B cell (primary cell): ENCODE data around the gene CENPA. TPM values are rescaled to one million over a fixed set of nuclear protein-coding genes. Genes with fewer than 3 reads are reported as not detected.

Experiments
- ATAC-seq: fragments of 200-7000 bp; cut with Tn5 transposase; one replicate; pipeline ENCODE4 v1.10.0; 2021; ENCODE audit warnings: low read depth, mild to moderate bottlenecking, moderate number of reproducible peaks, moderate library complexity
- CTCF ChIA-PET: fragments of 350-600 bp; sonication (Branson Sonifier 250); formaldehyde crosslinking; loops from one replicate; lab custom pipeline; 2021; ENCODE audit warnings: antibody characterized with exemption, inconsistent platforms; lab: Charles Lee
- POLR2A ChIA-PET: fragments of 350-600 bp; sonication (Branson Sonifier 250); formaldehyde crosslinking; loops from one replicate; lab custom pipeline; 2021; ENCODE audit warnings: antibody characterized with exemption; lab: Charles Lee
- DNase-seq: peaks from one replicate; pipeline ENCODE4 v3.0.0; 2013
- H2AFZ ChIP-seq: 2 replicates; pipeline ENCODE4 v1.6.1; 2012; ENCODE audit warnings: mild to moderate bottlenecking, low read depth, low read length; ENCODE audit not compliant: insufficient read depth, poor library complexity, severe bottlenecking
- H3K27ac ChIP-seq, 2 donors: 1 replicate in 1 of 2; 2 replicates in 1 of 2; pipeline ENCODE4 v1.5.1; 2012 to 2013; ENCODE audit warnings: low read length in 2 of 2, mild to moderate bottlenecking in 2 of 2, moderate library complexity in 1 of 2
- H3K27me3 ChIP-seq, 4 experiments: fragments of 200-600 bp in 1 of 4; sonication (generic) in 1 of 4; replicated peaks in 1 of 4; 1 replicate in 2 of 4; 2 replicates in 2 of 4; pipeline versions ENCODE4 v1.6.1 to v1.7.0; 2013 to 2016; ENCODE audit warnings: low read length in 3 of 4, mild to moderate bottlenecking in 2 of 4, mixed read lengths in 1 of 4, moderate library complexity in 1 of 4; ENCODE audit not compliant: insufficient read depth in 4 of 4, control insufficient read depth in 3 of 4; ENCODE audit errors: control extremely low read depth in 1 of 4
- H3K36me3 ChIP-seq, 2 experiments: replicated peaks in 1 of 2; 1 replicate in 1 of 2; 2 replicates in 1 of 2; pipeline versions ENCODE4 v1.6.1 to v1.7.1; 2013; ENCODE audit warnings: low read length in 1 of 2; ENCODE audit not compliant: insufficient read depth in 2 of 2, control insufficient read depth in 1 of 2; ENCODE audit errors: control extremely low read depth in 1 of 2, extremely low read depth in 1 of 2
- H3K4me1 ChIP-seq, 2 donors: fragments of 200-600 bp in 1 of 2; sonication (generic) in 1 of 2; 1 replicate in 1 of 2; 2 replicates in 1 of 2; pipeline versions ENCODE4 v1.5.1 to v1.6.1; 2013 to 2017; ENCODE audit warnings: low read length in 2 of 2; ENCODE audit not compliant: control insufficient read depth in 2 of 2, insufficient read depth in 2 of 2
- H3K4me2 ChIP-seq: replicated peaks from 2 replicates; pipeline ENCODE3; 2012; ENCODE audit warnings: mild to moderate bottlenecking, low read depth, low read length; ENCODE audit not compliant: poor library complexity, severe bottlenecking
- H3K4me3 ChIP-seq, 5 experiments: fragments of 200-600 bp in 1 of 5; sonication (generic) in 1 of 5; 1 replicate in 3 of 5; 2 replicates in 2 of 5; pipeline versions ENCODE4 v1.5.1 to v1.7.0; 2011 to 2016; ENCODE audit warnings: low read length in 4 of 5, mild to moderate bottlenecking in 4 of 5, low read depth in 2 of 5, control low read depth in 1 of 5, moderate library complexity in 1 of 5; ENCODE audit not compliant: insufficient read depth in 1 of 5; ENCODE audit errors: control extremely low read depth in 1 of 5, extremely low read depth in 1 of 5
- H3K79me2 ChIP-seq: fragments of 200-600 bp; sonication (generic); one replicate; pipeline ENCODE4 v1.6.0; 2016; ENCODE audit warnings: low read length; ENCODE audit not compliant: control insufficient read depth, insufficient read depth
- H3K9ac ChIP-seq: fragments of 200-600 bp; sonication (generic); 2 replicates; pipeline ENCODE4 v1.6.1; 2017; ENCODE audit warnings: mild to moderate bottlenecking, low read length, moderate library complexity
- H3K9me3 ChIP-seq, 3 donors: one replicate each; pipeline versions ENCODE4 v1.6.1 to v1.7.1; 2013; ENCODE audit warnings: low read length in 2 of 3; ENCODE audit not compliant: control insufficient read depth in 2 of 3, insufficient read depth in 1 of 3; ENCODE audit errors: control extremely low read depth in 1 of 3
- H4K20me1 ChIP-seq: 2 replicates; pipeline ENCODE4 v1.6.0; 2012; ENCODE audit warnings: mild to moderate bottlenecking, low read length; ENCODE audit not compliant: insufficient read depth, control insufficient read depth, poor library complexity, severe bottlenecking
- H3K27ac Mint-ChIP-seq: one replicate; pipeline ENCODE4 v1.8.0; 2021; ENCODE audit warnings: mixed read lengths
- H3K27me3 Mint-ChIP-seq: one replicate; pipeline ENCODE4 v1.8.0; 2021; ENCODE audit warnings: mixed read lengths
- H3K4me1 Mint-ChIP-seq: one replicate; pipeline ENCODE4 v1.8.0; 2021; ENCODE audit warnings: mixed read lengths
- H3K4me3 Mint-ChIP-seq: one replicate; pipeline ENCODE4 v1.8.0; 2021; ENCODE audit warnings: mixed read lengths
- H3K9me3 Mint-ChIP-seq: one replicate; pipeline ENCODE4 v1.8.0; 2022; ENCODE audit warnings: mixed read lengths; ENCODE audit not compliant: insufficient read depth
- EZH2 ChIP-seq: IDR thresholded peaks from 2 replicates; pipeline ENCODE4 v1.6.1; 2012; ENCODE audit warnings: borderline replicate concordance, low read depth, mild to moderate bottlenecking, moderate library complexity, low read length; ENCODE audit not compliant: insufficient read depth, poor library complexity, severe bottlenecking
- WGBS: methylation state at CpG from one replicate; pipeline ENCODE4 v1.1.5; 2013; ENCODE audit warnings: missing lambda C conversion rate; ENCODE audit not compliant: insufficient coverage; 5-methylcytosine and 5-hydroxymethylcytosine counted together
- intact Hi-C: fragments of 100-400 bp; cut with micrococcal nuclease; formaldehyde crosslinking; loops from one replicate; pipeline ENCODE4 v1.10.0; 2022
- polyA plus RNA-seq: library from polyadenylated mRNA; depleted of rRNA; stranded (reverse); fragments of >200 nt; gene quantifications from 2 replicates; pipeline ENCODE4 v1.2.3, GENCODE V29; 2012
- total RNA-seq, 2 donors: library from RNA; stranded (reverse); fragments of 120-200 nt in 1 of 2; gene quantifications; 1 replicate in 1 of 2; 2 replicates in 1 of 2; pipeline versions ENCODE4 v1.2.3 to v1.2.4, GENCODE V29; 2013 to 2022
- TF ChIP-seq, protein P1 (sequence below): fragments of 200-600 bp; IDR thresholded peaks from one replicate; pipeline ENCODE4 v1.8.0; 2022; ENCODE audit warnings: antibody characterized with exemption, mild to moderate bottlenecking

CENPA gene
- total and polyA plus RNA-seq, 2 donors (not counting 1 experiment from before 2014, with no cell fraction given) = 0.10 TPM; not detected in 1

DNA sequence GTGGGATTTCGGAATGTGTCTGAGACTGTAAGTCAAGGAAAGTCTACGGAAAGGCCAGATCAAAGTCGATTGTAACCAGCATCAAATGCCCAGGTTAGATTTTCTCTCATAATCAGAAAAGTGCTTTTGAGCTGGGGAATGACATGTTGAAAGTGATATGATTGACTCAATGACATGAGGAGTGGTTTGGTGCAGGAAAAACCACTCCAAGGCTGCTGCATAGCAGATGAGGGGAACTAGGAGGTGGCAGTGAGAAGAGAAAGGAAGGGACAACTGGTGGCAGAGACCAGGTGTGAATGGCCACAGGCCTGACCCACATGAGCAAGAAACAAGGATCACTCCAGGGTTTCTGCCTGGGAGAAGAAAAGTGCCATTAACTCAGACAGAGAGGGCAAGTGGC lies 20.9 kb upstream of the CENPA start:
- peaks cover 14 to 25% of the 10 kb centered on the region in 2 donors for H3K4me1 ChIP-seq
- DNase-seq = no peak
- H3K4me3 ChIP-seq = peak overlapping the region; percentile 78 to 98 (median 89)
- Mint-ChIP-seq H3K27ac (peak overlapping the region; percentile 82), H3K4me1 (peaks cover 22% of the 10 kb centered on the region), H3K4me3 (peak overlapping the region; percentile 82), H3K9me3 (no peaks in the 10 kb centered on the region), H3K27me3 (no peaks in the 10 kb centered on the region)
- peak overlapping the region; percentile 96 for H2AFZ ChIP-seq
- H3K36me3 ChIP-seq = no peaks in the 10 kb centered on the region
- H3K79me2 ChIP-seq = peaks cover 37% of the 10 kb centered on the region
- no peaks in the 10 kb centered on the region for H3K9me3 ChIP-seq
- peak overlapping the region; percentile 92 for H3K4me2 ChIP-seq
- H4K20me1 ChIP-seq = peaks cover 9% of the 10 kb centered on the region
- H3K27ac ChIP-seq = peak overlapping the region; percentile 62 to 84
- H3K27me3 ChIP-seq = no peaks in the 10 kb centered on the region
- CTCF ChIA-PET = no interaction called here
- ATAC-seq = no peak
- H3K9ac ChIP-seq = peak overlapping the region; percentile 98
- 71% methylated on average over 2 of the region's 3 CpGs for WGBS
- POLR2A ChIA-PET = no interaction called here
- no peak for TF ChIP-seq EZH2
- TF ChIP-seq, protein P1, sequence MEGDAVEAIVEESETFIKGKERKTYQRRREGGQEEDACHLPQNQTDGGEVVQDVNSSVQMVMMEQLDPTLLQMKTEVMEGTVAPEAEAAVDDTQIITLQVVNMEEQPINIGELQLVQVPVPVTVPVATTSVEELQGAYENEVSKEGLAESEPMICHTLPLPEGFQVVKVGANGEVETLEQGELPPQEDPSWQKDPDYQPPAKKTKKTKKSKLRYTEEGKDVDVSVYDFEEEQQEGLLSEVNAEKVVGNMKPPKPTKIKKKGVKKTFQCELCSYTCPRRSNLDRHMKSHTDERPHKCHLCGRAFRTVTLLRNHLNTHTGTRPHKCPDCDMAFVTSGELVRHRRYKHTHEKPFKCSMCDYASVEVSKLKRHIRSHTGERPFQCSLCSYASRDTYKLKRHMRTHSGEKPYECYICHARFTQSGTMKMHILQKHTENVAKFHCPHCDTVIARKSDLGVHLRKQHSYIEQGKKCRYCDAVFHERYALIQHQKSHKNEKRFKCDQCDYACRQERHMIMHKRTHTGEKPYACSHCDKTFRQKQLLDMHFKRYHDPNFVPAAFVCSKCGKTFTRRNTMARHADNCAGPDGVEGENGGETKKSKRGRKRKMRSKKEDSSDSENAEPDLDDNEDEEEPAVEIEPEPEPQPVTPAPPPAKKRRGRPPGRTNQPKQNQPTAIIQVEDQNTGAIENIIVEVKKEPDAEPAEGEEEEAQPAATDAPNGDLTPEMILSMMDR = no peak
- intact Hi-C loops = loop anchor here (1.0 kb wide), 1 partner anchor 20 kb away; no protein-coding TSS in a partner anchor

DNA sequence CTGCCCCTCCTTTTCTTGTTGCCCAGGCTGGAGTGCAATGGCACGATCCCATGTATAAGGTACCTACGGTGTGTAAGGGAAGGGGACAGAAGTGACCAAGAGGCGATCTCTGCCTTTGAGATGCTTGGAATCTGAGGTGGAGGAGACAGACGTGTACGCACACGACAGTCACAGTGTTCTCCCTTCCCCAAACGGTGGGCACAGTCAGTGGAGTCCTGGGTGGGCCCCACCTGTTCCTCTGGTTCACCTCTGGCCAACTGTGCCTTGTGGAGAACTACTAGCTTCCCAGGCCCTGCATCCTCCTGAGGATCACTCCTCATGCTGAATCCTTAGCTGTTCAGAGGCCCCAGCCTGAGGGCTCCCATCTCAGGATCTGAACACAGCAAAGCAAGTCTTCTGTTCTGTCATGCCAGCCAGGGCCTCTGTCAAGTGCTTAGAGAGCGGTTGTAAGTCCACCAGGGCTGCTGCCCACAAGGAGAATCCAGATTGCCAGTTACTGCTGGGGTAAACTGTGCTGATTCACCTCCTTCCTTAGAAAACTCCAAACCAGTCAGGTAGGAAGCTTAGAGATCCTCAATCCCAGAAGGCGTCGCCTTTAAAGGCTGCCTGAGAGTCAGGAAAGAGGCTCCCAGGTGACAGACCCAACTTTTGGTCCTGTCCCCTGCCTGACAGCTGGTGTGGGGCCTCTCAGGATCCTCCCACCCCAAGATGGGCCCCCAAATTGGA lies 20.2 kb upstream of the CENPA start:
- ChIA-PET CTCF (no interaction called here), POLR2A (interaction anchor here (0.5 kb wide), 1 partner anchor 17 kb away, joined by 7 read pairs; no protein-coding TSS in a partner anchor)
- peak overlapping the region; percentile 82 for H3K4me3 Mint-ChIP-seq
- no peaks in the 10 kb centered on the region for H3K27me3 Mint-ChIP-seq
- Histone ChIP-seq H3K4me2 (peak overlapping the region; percentile 92), H3K79me2 (peaks cover 43% of the 10 kb centered on the region), H3K27me3 (no peaks in the 10 kb centered on the region), H2AFZ (no peak overlapping the region), H3K4me1 (peaks cover 14 to 25% of the 10 kb centered on the region in 2 donors), H3K4me3 (no peak overlapping the region), H4K20me1 (peaks cover 16% of the 10 kb centered on the region), H3K36me3 (no peaks in the 10 kb centered on the region), H3K9ac (no peak overlapping the region), H3K27ac (peak overlapping the region in 1 of 2 donors; percentile 84), H3K9me3 (no peaks in the 10 kb centered on the region)
- 95% methylated on average over 8 of the region's 10 CpGs for WGBS
- no peaks in the 10 kb centered on the region for H3K9me3 Mint-ChIP-seq
- DNase-seq (no peak), ATAC-seq (no peak)
- TF ChIP-seq EZH2 = no peak
- TF ChIP-seq, protein P1 = no peak
- peaks cover 26% of the 10 kb centered on the region for H3K4me1 Mint-ChIP-seq
- intact Hi-C loops = no loop called here
- H3K27ac Mint-ChIP-seq = peak overlapping the region; percentile 82
